PC-3 (cell line): Measurements from ENCODE around the gene PCSK2.

ENCODE experiments used
- EZH2 ChIP-seq: fragments of 300-600 bp; sonication (generic); IDR thresholded peaks from one replicate; pipeline ENCODE4 v1.6.1; 2017; ENCODE audit warnings: antibody characterized with exemption, mild to moderate bottlenecking, low read length; ENCODE audit not compliant: unreplicated experiment
- EZH2phosphoT487 ChIP-seq: fragments of 300-600 bp; sonication (generic); IDR thresholded peaks from 2 replicates; pipeline ENCODE4 v1.6.1; 2018; ENCODE audit warnings: mild to moderate bottlenecking, antibody characterized with exemption, low read length, borderline replicate concordance
- TF ChIP-seq, protein P1 (sequence below): fragments of 300-600 bp; sonication (generic); conservative IDR thresholded peaks from 2 replicates; pipeline ENCODE4 v1.5.1; 2017; ENCODE audit warnings: antibody characterized with exemption, low read depth, mild to moderate bottlenecking, low read length

DNA sequence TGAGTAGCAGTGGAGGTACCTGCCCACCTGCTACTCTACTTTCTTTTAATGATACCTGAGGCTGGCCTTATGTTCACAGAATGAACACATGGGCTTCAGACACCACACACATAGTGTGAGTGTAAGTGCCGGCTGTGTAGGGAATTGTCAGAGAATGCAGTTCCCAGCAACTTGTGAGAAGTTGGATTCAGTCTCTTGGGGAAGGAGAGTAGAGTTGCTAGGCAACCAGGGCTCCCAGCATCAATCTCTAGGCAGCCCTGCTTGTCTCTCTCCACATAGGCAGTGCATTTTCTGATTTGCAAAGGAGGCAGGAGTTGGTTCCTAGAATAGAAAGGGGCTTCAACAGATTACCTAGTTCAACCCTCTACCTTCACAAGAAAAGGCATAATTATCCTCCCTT lies 230.2 kb downstream of the PCSK2 start:
- TF ChIP-seq, protein P1, sequence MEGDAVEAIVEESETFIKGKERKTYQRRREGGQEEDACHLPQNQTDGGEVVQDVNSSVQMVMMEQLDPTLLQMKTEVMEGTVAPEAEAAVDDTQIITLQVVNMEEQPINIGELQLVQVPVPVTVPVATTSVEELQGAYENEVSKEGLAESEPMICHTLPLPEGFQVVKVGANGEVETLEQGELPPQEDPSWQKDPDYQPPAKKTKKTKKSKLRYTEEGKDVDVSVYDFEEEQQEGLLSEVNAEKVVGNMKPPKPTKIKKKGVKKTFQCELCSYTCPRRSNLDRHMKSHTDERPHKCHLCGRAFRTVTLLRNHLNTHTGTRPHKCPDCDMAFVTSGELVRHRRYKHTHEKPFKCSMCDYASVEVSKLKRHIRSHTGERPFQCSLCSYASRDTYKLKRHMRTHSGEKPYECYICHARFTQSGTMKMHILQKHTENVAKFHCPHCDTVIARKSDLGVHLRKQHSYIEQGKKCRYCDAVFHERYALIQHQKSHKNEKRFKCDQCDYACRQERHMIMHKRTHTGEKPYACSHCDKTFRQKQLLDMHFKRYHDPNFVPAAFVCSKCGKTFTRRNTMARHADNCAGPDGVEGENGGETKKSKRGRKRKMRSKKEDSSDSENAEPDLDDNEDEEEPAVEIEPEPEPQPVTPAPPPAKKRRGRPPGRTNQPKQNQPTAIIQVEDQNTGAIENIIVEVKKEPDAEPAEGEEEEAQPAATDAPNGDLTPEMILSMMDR: no peak
- no peak for TF ChIP-seq EZH2phosphoT487
- TF ChIP-seq EZH2: no peak
